HG03159 (cell line): ENCODE measurements around the gene KXD1.

Source experiments
- ATAC-seq: cut with Tn5 transposase; IDR thresholded peaks from one replicate; pipeline ENCODE4 v1.9.1; 2021; ENCODE audit warnings: mild to moderate bottlenecking, moderate library complexity; ENCODE audit not compliant: unreplicated experiment

The KXD1 gene

GRCh38 chr19:18612051-18612771 is 54.5 kb downstream of the KXD1 start:
- no peak for ATAC-seq

- no peak for ATAC-seq
Measured at GRCh38 chr19:18612772-18613588, 55.3 kb downstream of the KXD1 start, which contains the start of gene TMEM59L. Gene TMEM59L (plus strand): TSS chr19:18612870. CDS start chr19:18612959, 89 bp downstream.

GRCh38 chr19:18613589-18614234 is 56.0 kb downstream of the KXD1 start:
- no peak for ATAC-seq

GRCh38 chr19:18616023-18616422 is 58.4 kb downstream of the KXD1 start:
- ATAC-seq = no peak

GRCh38 chr19:18617562-18617961 is 59.9 kb downstream of the KXD1 start:
- ATAC-seq = no peak

GRCh38 chr19:18618236-18618635 is 60.6 kb downstream of the KXD1 start:
- ATAC-seq = no peak
